Erythroblast (primary cell): ENCODE data around the gene LARGE1.
"Not testable (repeated sequence)": the region's sequence is repeated elsewhere in the genome, so short reads cannot be mapped to it uniquely, and the experiment has no call there.

ENCODE experiments used
- DNase-seq, 2 experiments: peaks; one replicate each; lab custom pipeline; 2025; lab: John Stamatoyannopoulos, UW
- GATA1 ChIP-seq: IDR thresholded peaks from 2 replicates; pipeline ENCODE4 v1.6.1; 2011; ENCODE audit warnings: low read depth, mild to moderate bottlenecking, control low read depth, low read length, moderate library complexity
- POLR2A ChIP-seq: IDR thresholded peaks from 2 replicates; pipeline ENCODE4 v1.6.1; 2011; ENCODE audit warnings: mild to moderate bottlenecking, low read length

Gene LARGE1

GRCh38 chr22:33576205-33576604 lies 344.1 kb downstream of the LARGE1 start:
- no peak for DNase-seq
- no peak for TF ChIP-seq POLR2A
- no peak for TF ChIP-seq GATA1

DNA sequence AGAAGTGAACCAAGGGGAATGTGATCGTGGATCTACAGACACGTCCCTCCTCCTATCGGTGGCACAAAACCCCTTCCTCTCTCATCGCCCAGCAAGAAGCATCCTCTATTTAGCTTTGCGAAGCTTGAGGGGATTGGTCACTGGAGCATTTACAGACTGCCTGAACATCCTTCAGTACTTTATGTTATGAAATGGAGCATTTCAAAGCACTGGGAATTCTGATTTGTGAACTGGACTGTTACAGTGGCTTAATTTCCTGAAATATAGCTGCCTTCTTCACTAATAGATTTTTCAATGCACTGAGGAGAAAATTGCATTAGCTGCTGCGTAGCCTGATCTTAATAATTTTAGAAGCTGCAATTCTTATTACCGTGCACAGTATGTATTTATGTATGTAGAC lies 344.5 kb downstream of the LARGE1 start:
- DNase-seq, result no peak
- TF ChIP-seq GATA1, result no peak
- TF ChIP-seq POLR2A, result no peak

DNA sequence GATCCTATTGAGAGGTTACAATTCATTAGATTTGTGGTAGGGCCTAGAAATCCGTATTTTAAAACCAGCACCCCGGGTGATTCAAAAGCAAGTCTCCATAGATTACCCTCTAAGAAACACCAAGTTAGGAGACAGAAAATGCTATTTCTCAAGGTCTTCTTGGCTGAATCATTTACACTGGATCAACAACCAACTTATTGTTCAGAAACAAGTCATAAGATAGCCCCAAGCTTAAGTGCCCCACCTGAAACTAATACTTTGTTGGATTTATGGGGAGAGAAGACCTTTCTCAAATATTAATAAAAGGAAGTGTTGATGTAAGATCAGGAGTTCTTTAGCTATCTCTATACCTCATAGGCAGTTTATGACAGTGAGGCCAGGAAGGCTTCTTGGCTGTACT lies 345.2 kb downstream of the LARGE1 start:
- no peak for DNase-seq
- TF ChIP-seq POLR2A (no peak), GATA1 (no peak)

- no peak for DNase-seq
- TF ChIP-seq GATA1 (no peak), POLR2A (no peak)
Measured at GRCh38 chr22:33573479-33573878, 346.8 kb downstream of the LARGE1 start.

DNA sequence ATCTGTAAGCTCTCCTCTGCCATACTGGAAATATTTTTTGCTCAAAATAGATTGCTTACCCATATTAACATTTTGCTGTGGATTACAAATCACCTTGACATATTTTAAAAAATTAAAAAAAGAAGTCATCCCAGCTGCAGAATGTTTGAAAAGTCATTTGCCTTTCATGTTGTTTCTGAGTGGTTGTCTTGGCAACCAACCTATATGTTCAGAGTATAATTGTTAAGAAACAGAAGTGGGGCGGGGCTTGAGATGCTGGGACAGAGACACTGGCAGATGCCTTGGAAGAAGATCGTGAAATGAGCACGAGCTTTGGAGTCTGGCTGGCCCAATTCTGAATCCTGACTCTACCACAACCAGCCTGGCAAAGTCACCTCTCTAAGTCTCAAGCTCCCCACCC lies 348.2 kb downstream of the LARGE1 start:
- no peak for DNase-seq
- TF ChIP-seq GATA1 (no peak), POLR2A (no peak)

DNA sequence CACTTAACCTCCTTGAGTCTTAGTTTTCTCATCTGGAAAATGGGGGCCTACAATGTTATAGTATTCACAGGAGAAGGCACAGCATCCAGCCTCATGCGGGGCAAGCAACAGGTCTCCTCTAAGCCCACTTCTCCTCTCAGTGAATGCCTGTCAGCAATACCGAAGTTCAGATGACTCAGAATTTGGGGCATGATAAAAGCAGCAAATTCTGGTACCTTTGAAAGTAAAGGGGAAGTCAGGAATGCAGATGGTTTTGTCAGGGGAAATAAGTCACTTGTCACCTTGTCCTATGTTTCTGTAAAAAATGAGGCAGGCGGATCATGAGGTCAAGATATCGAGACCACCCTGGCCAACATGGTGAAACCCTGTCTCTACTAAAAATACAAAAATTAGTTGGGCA lies 350.2 kb downstream of the LARGE1 start:
- DNase-seq, result no peak
- TF ChIP-seq POLR2A (no peak), GATA1 (no peak)

DNA sequence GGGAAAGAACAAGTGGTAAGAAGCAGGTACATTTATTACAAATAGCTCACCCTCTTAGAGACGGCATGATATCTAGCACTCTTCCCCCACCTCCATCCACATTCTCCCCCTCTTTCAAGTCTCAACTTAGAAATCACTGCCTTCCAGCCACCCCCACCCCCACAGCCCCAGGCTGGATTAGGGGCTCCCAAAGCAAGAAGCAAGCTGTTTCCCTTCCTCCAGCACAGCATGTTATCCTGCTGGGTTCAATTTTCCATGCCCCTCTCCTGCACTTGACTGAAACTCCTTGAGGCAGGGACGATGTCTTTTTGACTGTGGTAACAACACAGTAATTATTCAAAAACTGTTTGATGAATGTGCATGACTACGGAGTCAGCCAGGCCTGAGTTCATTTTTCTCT lies 350.7 kb downstream of the LARGE1 start:
- TF ChIP-seq POLR2A (no peak), GATA1 (no peak)
- DNase-seq, result no peak

DNA sequence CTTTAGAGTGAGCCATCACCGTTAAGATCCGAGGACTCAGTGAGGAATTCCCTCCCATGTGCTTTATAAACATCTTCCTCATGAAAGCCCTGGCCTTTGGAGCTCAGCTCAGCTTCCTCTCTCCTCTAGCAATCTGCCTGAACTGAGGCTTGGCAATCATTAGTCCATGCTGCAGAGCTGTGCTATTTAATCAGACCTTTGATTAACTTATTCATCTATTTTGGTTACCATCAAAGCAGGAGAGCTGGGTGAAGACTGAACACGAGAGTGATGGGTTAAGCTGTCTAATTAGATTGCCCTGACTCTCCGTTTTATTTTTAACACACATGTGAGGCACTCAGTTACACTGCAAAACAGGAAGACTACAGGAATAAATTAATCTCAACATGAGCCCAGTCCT lies 351.3 kb downstream of the LARGE1 start:
- no peak for TF ChIP-seq GATA1
- no peak for DNase-seq

DNA sequence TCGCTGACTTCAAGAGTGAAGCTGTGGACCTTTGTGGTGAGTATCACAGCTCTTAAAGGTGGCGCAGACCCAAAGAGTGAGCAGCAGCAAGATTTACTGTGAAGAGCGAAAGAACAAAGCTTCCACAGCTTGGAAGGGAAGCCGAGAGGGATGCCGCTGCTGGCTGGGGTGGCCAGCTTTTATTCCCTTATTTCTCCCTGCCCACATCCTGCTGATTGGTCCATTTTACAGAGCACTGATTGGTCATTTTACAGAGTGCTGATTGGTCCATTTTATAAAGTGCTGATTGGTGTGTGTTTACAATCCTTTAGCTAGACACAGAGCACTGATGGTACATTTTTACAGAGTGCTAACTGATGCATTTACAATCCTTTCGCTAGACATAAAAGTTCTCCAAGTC lies 353.8 kb downstream of the LARGE1 start:
- not testable (repeated sequence) for DNase-seq

DNA sequence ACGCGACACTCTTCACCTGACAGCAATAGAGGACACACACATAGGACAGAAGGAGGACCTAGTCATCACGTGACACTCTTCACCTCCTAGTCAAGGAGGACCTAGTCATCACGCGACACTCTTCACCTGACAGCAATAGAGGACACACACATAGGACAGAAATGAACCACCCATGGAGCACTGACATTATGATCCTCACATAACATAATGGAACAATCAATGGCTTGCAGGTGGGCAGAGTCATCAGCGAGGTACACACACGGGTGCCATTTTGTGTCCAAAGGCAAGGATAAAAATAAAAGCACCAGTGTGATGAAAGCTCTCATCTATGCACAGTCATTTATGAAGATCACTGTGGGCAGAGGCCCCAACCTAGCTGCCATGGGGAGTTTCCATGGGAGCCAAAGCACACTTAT lies 354.7 kb downstream of the LARGE1 start:
- TF ChIP-seq GATA1 (no peak), POLR2A (no peak)
- no peak for DNase-seq

GRCh38 chr22:33564683-33565082 lies 355.6 kb downstream of the LARGE1 start:
- DNase-seq, result no peak

DNA sequence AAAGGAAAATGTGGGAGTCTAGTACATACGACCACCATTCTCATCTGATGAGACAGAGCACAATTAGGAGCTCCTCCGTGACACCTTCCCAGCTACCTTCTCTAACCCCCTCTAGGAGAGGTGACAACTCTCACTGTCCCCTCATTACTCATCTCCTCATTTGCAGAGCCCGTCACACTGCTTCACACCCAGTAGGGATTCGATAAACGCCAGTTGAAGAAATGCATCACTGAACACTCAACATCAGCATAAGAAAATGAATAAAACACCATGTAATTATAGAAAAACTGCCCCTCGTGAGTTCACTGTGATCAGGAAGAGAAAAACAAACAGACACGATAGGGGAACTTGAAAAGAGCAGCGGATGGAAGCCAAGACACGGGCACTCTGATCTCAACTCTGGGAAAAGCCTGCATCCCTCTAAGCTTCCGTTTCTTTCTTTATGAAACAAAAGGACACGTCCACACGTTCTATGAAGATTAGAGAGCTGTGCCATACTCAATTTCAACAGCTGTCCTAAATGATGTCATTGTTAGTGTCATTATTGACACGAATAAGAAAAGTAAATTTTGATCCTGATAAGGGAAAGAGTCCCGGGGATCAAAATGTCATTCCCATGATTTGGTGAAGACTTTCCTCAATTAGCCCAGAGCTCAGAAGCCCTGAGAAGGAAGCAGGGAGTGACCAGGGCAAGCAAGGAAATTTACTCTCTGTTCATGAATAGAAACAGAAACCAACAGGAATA lies 356.9 kb downstream of the LARGE1 start:
- TF ChIP-seq GATA1 (no peak), POLR2A (no peak)
- no peak for DNase-seq

More at GRCh38 chr22:33564683-33565082, 355.6 kb downstream of the LARGE1 start:
- no peak for TF ChIP-seq GATA1
- no peak for TF ChIP-seq POLR2A

GRCh38 chr22:33562501-33562900 lies 357.8 kb downstream of the LARGE1 start:
- TF ChIP-seq POLR2A, result no peak
- no peak for DNase-seq

DNA sequence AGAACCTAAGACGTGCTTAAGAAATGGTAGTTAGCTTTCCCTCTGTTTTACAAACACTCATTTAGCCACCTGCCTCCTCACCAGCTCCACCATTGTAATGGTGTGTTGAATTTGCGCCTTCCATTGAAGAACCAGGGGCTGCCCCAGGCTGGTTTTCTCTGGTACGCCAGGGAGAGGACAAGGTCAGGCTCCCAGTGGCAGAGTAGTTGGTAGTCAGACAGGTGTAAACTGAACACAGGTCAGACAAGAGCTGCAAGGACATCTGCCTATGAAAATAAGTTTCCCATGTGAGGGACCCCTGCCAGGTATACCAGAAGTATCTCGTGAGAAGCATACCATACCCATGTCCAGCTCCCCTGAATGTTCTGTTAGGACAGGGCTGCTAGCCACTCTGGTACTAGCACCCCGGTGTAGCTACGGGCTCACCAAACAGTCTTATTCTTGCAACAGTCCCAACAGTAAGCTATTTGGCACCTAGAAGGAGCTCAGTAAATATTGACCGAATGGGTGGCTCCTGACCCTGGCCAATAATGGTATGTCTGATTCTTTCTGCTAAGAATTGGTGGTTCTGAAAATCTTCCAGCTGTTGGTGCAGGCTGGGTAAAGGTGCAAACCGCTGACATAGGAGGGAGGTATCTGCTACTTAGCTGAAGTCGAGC lies 359.0 kb downstream of the LARGE1 start:
- TF ChIP-seq POLR2A (no peak), GATA1 (no peak)
- no peak for DNase-seq

GRCh38 chr22:33557836-33558235 lies 362.4 kb downstream of the LARGE1 start:
- DNase-seq, result no peak
- TF ChIP-seq GATA1 (no peak), POLR2A (no peak)
